Activated naive CD4-positive, alpha-beta T cell treated with anti-CD3 and anti-CD28 coated beads, Interleukin-2, amount 50 U/mL, for 24 hours (primary cell): ENCODE results near the gene DNAJC10.

Experiments
- H3K27ac Mint-ChIP-seq: one replicate; pipeline ENCODE4 v1.8.0; 2021; ENCODE audit warnings: mild to moderate bottlenecking, mixed read lengths
- H3K27me3 Mint-ChIP-seq: one replicate; pipeline ENCODE4 v1.8.0; 2021; ENCODE audit warnings: mixed read lengths
- H3K36me3 Mint-ChIP-seq: one replicate; pipeline ENCODE4 v1.8.0; 2021; ENCODE audit warnings: mixed read lengths
- H3K4me1 Mint-ChIP-seq: one replicate; pipeline ENCODE4 v1.8.0; 2021; ENCODE audit warnings: mixed read lengths
- H3K4me3 Mint-ChIP-seq: one replicate; pipeline ENCODE4 v1.8.0; 2021; ENCODE audit warnings: mild to moderate bottlenecking, mixed read lengths
- H3K9me3 Mint-ChIP-seq: one replicate; pipeline ENCODE4 v1.8.0; 2021; ENCODE audit warnings: mixed read lengths

The DNAJC10 gene

DNA sequence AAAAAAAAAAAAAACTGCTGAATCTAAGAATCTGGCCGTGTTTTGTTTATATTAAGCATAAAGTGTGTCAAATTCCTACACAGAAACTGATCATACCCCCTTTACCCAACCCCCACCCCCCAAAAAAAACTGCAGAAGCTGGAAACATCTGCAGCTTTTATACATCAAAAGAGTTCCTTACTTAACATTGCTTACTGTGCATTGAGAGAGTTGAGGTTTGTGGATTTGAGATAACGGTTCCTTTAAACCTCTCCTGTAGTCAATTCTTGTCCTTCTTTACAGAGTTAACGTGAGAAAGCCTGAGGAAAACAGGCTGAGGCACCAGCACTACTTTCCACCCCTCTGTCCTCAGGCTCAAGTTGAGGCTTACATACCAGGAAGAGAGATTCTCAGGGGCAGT lies 115.9 kb downstream of the DNAJC10 start:
- no peaks in the 10 kb centered on the region for H3K4me1 Mint-ChIP-seq
- peaks cover 15% of the 10 kb centered on the region for H3K27me3 Mint-ChIP-seq

DNA sequence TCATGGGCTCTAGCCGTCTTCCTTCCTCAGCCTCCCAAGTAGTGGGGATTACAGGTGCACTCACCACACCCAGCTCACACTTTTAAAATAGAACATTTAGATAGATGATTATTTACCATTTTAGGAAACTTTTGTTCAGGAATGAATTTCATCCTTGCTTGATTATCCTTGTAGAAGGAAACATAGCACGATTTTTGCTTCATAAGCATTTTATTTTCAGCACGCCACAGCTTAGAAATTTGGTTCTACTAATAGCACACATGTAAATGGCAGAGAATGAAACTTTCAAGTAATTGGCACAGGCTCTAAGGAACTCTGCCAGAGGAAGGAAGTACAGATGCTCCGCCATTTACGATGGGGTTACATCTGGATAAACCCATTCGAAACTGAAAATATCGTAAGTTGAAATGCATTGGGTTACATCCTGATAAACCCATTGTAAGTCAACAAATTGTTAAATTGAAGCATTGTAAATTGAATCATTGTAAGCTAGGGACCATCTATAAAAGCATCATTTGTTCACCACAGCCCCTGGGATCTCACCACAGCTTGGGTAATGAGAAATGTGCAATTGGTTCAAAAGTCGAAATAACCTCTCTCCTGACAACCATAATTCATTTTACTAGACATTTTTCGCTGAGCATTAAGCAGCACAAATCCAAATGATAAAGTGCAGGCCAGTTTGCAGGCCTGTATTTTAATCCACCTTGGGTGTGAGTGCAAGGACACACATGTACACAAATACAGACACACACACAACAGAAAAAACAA lies 117.2 kb downstream of the DNAJC10 start:
- Mint-ChIP-seq H3K4me3 (no peak overlapping the region), H3K27ac (no peak overlapping the region), H3K9me3 (no peaks in the 10 kb centered on the region), H3K27me3 (peaks cover 16% of the 10 kb centered on the region), H3K36me3 (no peaks in the 10 kb centered on the region), H3K4me1 (no peaks in the 10 kb centered on the region)

More for the DNA sequence above, 115.9 kb downstream of the DNAJC10 start:
- Mint-ChIP-seq H3K4me3 (no peak overlapping the region), H3K36me3 (no peaks in the 10 kb centered on the region), H3K9me3 (no peaks in the 10 kb centered on the region), H3K27ac (no peak overlapping the region)

DNA sequence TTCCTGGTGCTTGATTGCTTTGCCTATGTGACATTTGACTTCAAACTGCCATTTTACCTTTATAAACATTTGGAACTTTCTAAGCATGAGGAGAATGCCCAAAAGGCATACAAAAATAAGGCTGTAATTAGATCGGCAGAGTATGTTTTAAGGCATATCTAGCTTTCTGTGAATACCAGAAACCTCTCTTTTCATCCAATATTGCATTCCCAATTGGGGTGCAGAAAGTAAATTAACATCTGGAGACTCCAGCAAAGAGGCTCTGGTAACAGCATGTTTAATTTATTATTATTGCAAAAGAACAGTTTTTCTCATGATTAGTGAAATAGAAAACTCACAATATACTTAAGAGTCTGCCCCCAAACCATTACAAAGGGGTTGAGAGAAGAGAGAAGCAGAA lies 118.2 kb downstream of the DNAJC10 start:
- no peaks in the 10 kb centered on the region for H3K36me3 Mint-ChIP-seq
- H3K9me3 Mint-ChIP-seq, result no peaks in the 10 kb centered on the region
- H3K27me3 Mint-ChIP-seq, result peaks cover 16% of the 10 kb centered on the region
- H3K4me1 Mint-ChIP-seq, result no peaks in the 10 kb centered on the region
- H3K27ac Mint-ChIP-seq, result no peak overlapping the region
- H3K4me3 Mint-ChIP-seq, result no peak overlapping the region

DNA sequence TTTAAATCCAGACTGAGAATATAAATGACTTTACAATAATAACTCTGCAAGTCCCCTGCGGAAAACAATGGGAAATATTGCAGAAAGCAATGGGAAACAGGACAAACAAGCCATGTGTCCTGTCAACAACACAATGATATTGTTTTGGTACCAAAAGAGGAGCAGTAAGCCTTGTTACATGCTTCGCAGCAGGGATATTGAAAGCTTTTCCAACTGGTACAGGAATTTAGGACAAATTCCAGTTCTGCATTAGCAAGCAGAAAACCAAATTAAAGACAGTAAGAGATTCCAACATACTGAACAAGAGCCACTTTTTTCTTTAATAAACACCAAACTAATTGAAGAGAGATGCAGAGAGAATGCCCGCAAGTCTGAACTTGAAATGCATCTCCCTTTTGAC lies 120.4 kb downstream of the DNAJC10 start:
- Mint-ChIP-seq H3K27me3 (peaks cover 14% of the 10 kb centered on the region), H3K27ac (no peak overlapping the region), H3K4me3 (no peak overlapping the region), H3K9me3 (no peaks in the 10 kb centered on the region), H3K4me1 (no peaks in the 10 kb centered on the region), H3K36me3 (no peaks in the 10 kb centered on the region)
